GM04503 (cell line): ENCODE data around the gene MRPS27.

Source experiments
- DNase-seq: peaks from one replicate; pipeline ENCODE4 v3.0.0-alpha.2; 2012; ENCODE audit warnings: low read depth

MRPS27 gene

GRCh38 chr5:72319976-72320752 lies at the start of gene MRPS27, which contains the start of gene PTCD2:
MRPS27 (minus strand) TSS chr5:72320240; CDS start chr5:72320221, 19 bp downstream.
PTCD2 (plus strand) TSS chr5:72320373; CDS start chr5:72320383, 10 bp downstream.
- DNase-seq: peak; percentile 91

GRCh38 chr5:72369711-72370110 lies 49.7 kb upstream of the MRPS27 start:
- no peak for DNase-seq

GRCh38 chr5:72369301-72369700 lies 49.3 kb upstream of the MRPS27 start:
- no peak for DNase-seq

- DNase-seq: no peak
Measured at GRCh38 chr5:72368271-72368670, 48.2 kb upstream of the MRPS27 start.

GRCh38 chr5:72366324-72366976 lies 46.4 kb upstream of the MRPS27 start:
- no peak for DNase-seq

GRCh38 chr5:72364951-72365350 lies 44.9 kb upstream of the MRPS27 start:
- DNase-seq: no peak

GRCh38 chr5:72364171-72364570 lies 44.1 kb upstream of the MRPS27 start:
- no peak for DNase-seq

- no peak for DNase-seq
Measured at GRCh38 chr5:72363166-72363802, 43.2 kb upstream of the MRPS27 start.

- no peak for DNase-seq
Measured at GRCh38 chr5:72359886-72360285, 39.8 kb upstream of the MRPS27 start.

GRCh38 chr5:72358925-72359324 lies 38.9 kb upstream of the MRPS27 start:
- DNase-seq: no peak

GRCh38 chr5:72356361-72356760 lies 36.3 kb upstream of the MRPS27 start:
- no peak for DNase-seq

- DNase-seq: no peak
Measured at GRCh38 chr5:72355706-72356299, 35.8 kb upstream of the MRPS27 start.

GRCh38 chr5:72353046-72353445 lies 33.0 kb upstream of the MRPS27 start:
- DNase-seq: no peak

GRCh38 chr5:72352616-72353015 lies 32.6 kb upstream of the MRPS27 start:
- DNase-seq: no peak

GRCh38 chr5:72351376-72351775 lies 31.3 kb upstream of the MRPS27 start:
- no peak for DNase-seq

- peak; percentile 58 for DNase-seq
Measured at GRCh38 chr5:72347801-72348308, 27.8 kb upstream of the MRPS27 start.

- DNase-seq: no peak
Measured at GRCh38 chr5:72346398-72346797, 26.4 kb upstream of the MRPS27 start.

GRCh38 chr5:72338689-72339209 lies 18.7 kb upstream of the MRPS27 start:
- DNase-seq: no peak

GRCh38 chr5:72337159-72337558 lies 17.1 kb upstream of the MRPS27 start:
- DNase-seq: no peak

GRCh38 chr5:72330712-72331111 lies 10.7 kb upstream of the MRPS27 start:
- DNase-seq: no peak

- DNase-seq: peak; percentile 54
Measured at GRCh38 chr5:72328172-72328571, 8.1 kb upstream of the MRPS27 start.

- DNase-seq: no peak
Measured at GRCh38 chr5:72326306-72326649, 6.2 kb upstream of the MRPS27 start.
